Testis (tissue), 3 donors: ENCODE results near the gene KRTAP2-1. TPM values are rescaled to one million over a fixed set of nuclear protein-coding genes. Genes with fewer than 3 reads are reported as not detected.

Experiments used
- DNase-seq: peaks from one replicate; pipeline ENCODE4 v3.0.0-alpha.2; 2019
- H3K27ac ChIP-seq, 2 donors: fragments of 200-600 bp; sonication (generic); one replicate each; pipeline ENCODE4 v1.5.1; 2019
- H3K27me3 ChIP-seq: fragments of 200-600 bp; sonication (generic); one replicate; pipeline ENCODE4 v1.5.1; 2019
- H3K36me3 ChIP-seq: fragments of 200-600 bp; sonication (generic); one replicate; pipeline ENCODE4 v1.5.1; 2017; ENCODE audit warnings: low read depth; ENCODE audit errors: missing control alignments
- H3K4me1 ChIP-seq: fragments of 200-600 bp; sonication (generic); one replicate; pipeline ENCODE4 v1.5.1; 2019
- H3K4me3 ChIP-seq, 2 donors: fragments of 200-600 bp; sonication (generic); one replicate each; pipeline ENCODE4 v1.5.1; 2017 to 2019
- H3K9me3 ChIP-seq: fragments of 200-600 bp; sonication (generic); one replicate; pipeline ENCODE4 v1.5.1; 2017
- POLR2A ChIP-seq: fragments of 450-650 bp; IDR thresholded peaks from one replicate; pipeline ENCODE4 v1.6.1; 2017; ENCODE audit warnings: antibody characterized with exemption, mild to moderate bottlenecking, moderate library complexity
- WGBS, 2 donors: methylation state at CpG; one replicate each; pipeline ENCODE4 v1.1.5; 2018; 5-methylcytosine and 5-hydroxymethylcytosine counted together
- intact Hi-C: fragments of 100-400 bp; cut with DNase I; formaldehyde crosslinking; loops from one replicate; pipeline ENCODE4 v1.15.1; 2023; ENCODE audit warnings: low total_unique reads
- polyA plus RNA-seq: library from polyadenylated mRNA; stranded (reverse); fragments of 350-450 nt; fragmentation: Illumina TruSeq; extraction: RNeasy Lipid Tissue Mini Kit (QIAGEN cat#74804); gene quantifications from one replicate; pipeline ENCODE4 v1.2.3, GENCODE V29; 2014; ENCODE audit warnings: low read depth, low replicate concordance; ENCODE audit not compliant: insufficient read depth
- total RNA-seq, 2 donors: library from RNA; depleted of rRNA; stranded (reverse); fragments of >200 nt; gene quantifications; one replicate each; pipeline ENCODE4 v1.2.3, GENCODE V29; 2016
- TF ChIP-seq, protein P1 (sequence below), 3 experiments: fragments of 450-650 bp in 2 of 3; fragments of 200-600 bp in 1 of 3; sonication (generic) in 1 of 3; IDR thresholded peaks; one replicate each; pipeline ENCODE4 v1.5.1; 2016 to 2019; ENCODE audit warnings: antibody characterized with exemption in 3 of 3, mild to moderate bottlenecking in 2 of 3, moderate library complexity in 1 of 3

The KRTAP2-1 gene
- total and polyA plus RNA-seq, 3 donors from 2014 or later: not detected

DNA sequence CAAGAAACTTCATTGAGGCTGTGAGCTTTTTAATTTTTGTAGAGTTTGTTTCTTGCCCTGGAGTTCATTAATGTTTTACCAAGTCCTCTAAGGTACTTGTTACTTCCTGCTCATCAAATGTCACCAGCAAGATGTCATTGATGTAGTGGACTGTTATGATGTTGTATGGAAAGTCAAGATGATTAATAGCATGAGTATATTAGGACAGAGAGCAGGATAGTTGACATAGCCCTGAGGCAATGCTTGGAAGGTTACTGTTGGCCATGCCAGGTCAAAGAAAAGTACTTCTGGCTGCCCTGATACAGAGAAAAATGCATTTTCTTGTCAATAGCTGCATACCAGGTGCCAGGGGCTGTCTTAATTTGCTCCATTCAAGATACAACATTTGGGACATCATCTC is 26.8 kb downstream of the KRTAP2-1 start:
- Histone ChIP-seq H3K36me3 (no peaks in the 10 kb centered on the region), H3K9me3 (no peaks in the 10 kb centered on the region), H3K27ac (no peak overlapping the region), H3K4me1 (no peaks in the 10 kb centered on the region), H3K27me3 (no peaks in the 10 kb centered on the region), H3K4me3 (no peak overlapping the region)
- intact Hi-C loops: no loop called here
- TF ChIP-seq, protein P1, sequence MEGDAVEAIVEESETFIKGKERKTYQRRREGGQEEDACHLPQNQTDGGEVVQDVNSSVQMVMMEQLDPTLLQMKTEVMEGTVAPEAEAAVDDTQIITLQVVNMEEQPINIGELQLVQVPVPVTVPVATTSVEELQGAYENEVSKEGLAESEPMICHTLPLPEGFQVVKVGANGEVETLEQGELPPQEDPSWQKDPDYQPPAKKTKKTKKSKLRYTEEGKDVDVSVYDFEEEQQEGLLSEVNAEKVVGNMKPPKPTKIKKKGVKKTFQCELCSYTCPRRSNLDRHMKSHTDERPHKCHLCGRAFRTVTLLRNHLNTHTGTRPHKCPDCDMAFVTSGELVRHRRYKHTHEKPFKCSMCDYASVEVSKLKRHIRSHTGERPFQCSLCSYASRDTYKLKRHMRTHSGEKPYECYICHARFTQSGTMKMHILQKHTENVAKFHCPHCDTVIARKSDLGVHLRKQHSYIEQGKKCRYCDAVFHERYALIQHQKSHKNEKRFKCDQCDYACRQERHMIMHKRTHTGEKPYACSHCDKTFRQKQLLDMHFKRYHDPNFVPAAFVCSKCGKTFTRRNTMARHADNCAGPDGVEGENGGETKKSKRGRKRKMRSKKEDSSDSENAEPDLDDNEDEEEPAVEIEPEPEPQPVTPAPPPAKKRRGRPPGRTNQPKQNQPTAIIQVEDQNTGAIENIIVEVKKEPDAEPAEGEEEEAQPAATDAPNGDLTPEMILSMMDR (IDR thresholded peaks at IDR 0.05): no peak
- no peak for DNase-seq

GRCh38 chr17:41019415-41019814 is 27.7 kb downstream of the KRTAP2-1 start:
- no peaks in the 10 kb centered on the region for H3K36me3 ChIP-seq
- DNase-seq: no peak
- 92 to 93% methylated on average over 3 of the region's 3 CpGs for WGBS, 2 donors
- no peaks in the 10 kb centered on the region for H3K9me3 ChIP-seq
- no peaks in the 10 kb centered on the region for H3K4me1 ChIP-seq
- H3K27me3 ChIP-seq: no peaks in the 10 kb centered on the region
- no peak overlapping the region for H3K4me3 ChIP-seq
- intact Hi-C loops: no loop called here
- H3K27ac ChIP-seq: no peak overlapping the region
- TF ChIP-seq, protein P1 (IDR thresholded peaks at IDR 0.05): no peak
- no peak for TF ChIP-seq POLR2A

- intact Hi-C loops: no loop called here
- no peak overlapping the region for H3K4me3 ChIP-seq
- H3K9me3 ChIP-seq: no peaks in the 10 kb centered on the region
- DNase-seq: no peak
- TF ChIP-seq, protein P1 (IDR thresholded peaks at IDR 0.05): no peak
- TF ChIP-seq POLR2A: no peak
- H3K27ac ChIP-seq: no peak overlapping the region
- no peaks in the 10 kb centered on the region for H3K36me3 ChIP-seq
- H3K4me1 ChIP-seq: no peaks in the 10 kb centered on the region
- H3K27me3 ChIP-seq: no peaks in the 10 kb centered on the region
- 81 to 85% methylated on average over 3 of the region's 3 CpGs for WGBS, 2 donors
Measured at GRCh38 chr17:41018541-41018940, 28.6 kb downstream of the KRTAP2-1 start.

DNA sequence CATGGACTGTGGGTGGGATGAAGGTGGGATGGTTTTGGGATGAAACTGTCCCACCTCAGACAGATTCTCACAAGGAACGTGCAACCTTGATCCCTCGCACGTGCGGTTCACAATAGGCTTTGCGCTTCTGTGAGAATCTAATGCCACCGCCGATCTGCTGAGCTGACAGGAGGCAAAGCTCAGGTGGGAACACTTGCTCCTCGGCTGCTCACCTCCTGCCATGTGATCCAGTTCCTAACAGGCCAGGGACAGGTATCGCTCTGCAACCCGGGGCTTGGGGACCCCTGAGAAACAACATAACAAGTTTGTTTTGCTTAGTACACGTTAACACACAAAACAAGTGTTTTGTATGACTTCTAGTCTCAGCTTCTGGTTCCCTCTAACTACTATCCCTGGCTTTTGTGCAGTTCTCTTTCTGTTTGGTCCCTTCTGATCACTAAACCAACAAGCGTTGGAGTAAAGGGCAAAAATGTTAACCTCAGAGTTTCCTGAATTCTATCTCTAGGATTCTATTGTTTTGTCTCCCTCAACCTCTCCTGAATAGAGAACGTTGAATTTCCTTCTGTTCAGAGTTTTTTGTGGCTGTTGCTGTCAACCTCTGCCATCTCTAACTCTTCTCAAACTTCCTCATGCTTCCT is 30.4 kb downstream of the KRTAP2-1 start:
- no peaks in the 10 kb centered on the region for H3K36me3 ChIP-seq
- no peaks in the 10 kb centered on the region for H3K27me3 ChIP-seq
- intact Hi-C loops: no loop called here
- DNase-seq: no peak
- H3K27ac ChIP-seq: no peak overlapping the region
- no peaks in the 10 kb centered on the region for H3K9me3 ChIP-seq
- 79 to 88% methylated on average over 13 of the region's 13 CpGs for WGBS, 2 donors
- H3K4me3 ChIP-seq: no peak overlapping the region
- no peak for TF ChIP-seq POLR2A
- TF ChIP-seq, protein P1 (IDR thresholded peaks at IDR 0.05): no peak
- no peaks in the 10 kb centered on the region for H3K4me1 ChIP-seq

DNA sequence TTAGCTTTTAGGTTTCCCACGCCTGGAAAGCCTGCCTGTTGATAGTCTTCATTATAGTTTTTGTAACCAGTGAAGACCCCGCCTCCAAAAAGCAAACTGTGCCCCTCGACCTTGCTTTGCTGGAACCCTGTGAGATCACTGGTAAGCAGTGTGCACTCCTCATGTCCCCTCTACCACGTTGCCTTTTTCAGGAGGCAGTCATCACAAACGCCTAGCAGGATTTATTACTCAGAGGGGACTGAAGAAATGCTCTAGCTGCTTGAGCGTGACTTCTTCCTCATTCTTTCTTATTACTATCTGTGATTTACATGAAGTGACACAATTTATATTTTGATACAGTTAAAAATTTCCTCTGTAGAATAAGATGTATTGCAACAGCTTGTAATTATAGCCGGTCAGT is 31.7 kb downstream of the KRTAP2-1 start:
- Histone ChIP-seq H3K36me3 (no peaks in the 10 kb centered on the region), H3K27me3 (no peaks in the 10 kb centered on the region), H3K4me1 (no peaks in the 10 kb centered on the region), H3K4me3 (no peak overlapping the region), H3K27ac (no peak overlapping the region), H3K9me3 (no peaks in the 10 kb centered on the region)
- intact Hi-C loops: no loop called here
- no peak for TF ChIP-seq POLR2A
- TF ChIP-seq, protein P1 (IDR thresholded peaks at IDR 0.05): no peak
- whole genome bisulfite sequencing, 2 donors: 67 to 74% methylated on average over 7 of the region's 7 CpGs
- no peak for DNase-seq
